Vagina (tissue), 2 donors: ENCODE results near the gene ARFGAP2.

ENCODE experiments used
- CTCF ChIP-seq, 3 experiments: fragments of 450-650 bp in 2 of 3; fragments of 200-600 bp in 1 of 3; sonication (generic) in 1 of 3; IDR thresholded peaks; one replicate each; pipeline ENCODE4 v1.5.1; 2017 to 2019; ENCODE audit warnings: antibody characterized with exemption in 3 of 3, mild to moderate bottlenecking in 2 of 3, moderate library complexity in 2 of 3
- POLR2A ChIP-seq, 2 donors: fragments of 450-650 bp; IDR thresholded peaks; one replicate each; pipeline ENCODE4 v1.6.1; 2017; ENCODE audit warnings: antibody characterized with exemption in 2 of 2, mild to moderate bottlenecking in 2 of 2, moderate library complexity in 2 of 2
- POLR2AphosphoS5 ChIP-seq, 2 donors: sonication (generic); formaldehyde crosslinking; IDR thresholded peaks; one replicate each; pipeline ENCODE4 v1.9.0; 2017; ENCODE audit warnings: antibody characterized with exemption in 2 of 2, mild to moderate bottlenecking in 2 of 2, low read depth in 1 of 2; ENCODE audit not compliant: insufficient read depth in 1 of 2

GRCh38 chr11:47178316-47178715 is 1.6 kb upstream of the ARFGAP2 start:
- TF ChIP-seq POLR2A (IDR thresholded peaks at IDR 0.05) = no peak
- no peak for TF ChIP-seq CTCF (IDR thresholded peaks at IDR 0.05)
- no peak for TF ChIP-seq POLR2AphosphoS5 (IDR thresholded peaks at IDR 0.05; ENCODE audit: insufficient read depth in 1 of 2, low read depth in 1 of 2)
